Measurements from ENCODE around the gene THSD1.

DNA sequence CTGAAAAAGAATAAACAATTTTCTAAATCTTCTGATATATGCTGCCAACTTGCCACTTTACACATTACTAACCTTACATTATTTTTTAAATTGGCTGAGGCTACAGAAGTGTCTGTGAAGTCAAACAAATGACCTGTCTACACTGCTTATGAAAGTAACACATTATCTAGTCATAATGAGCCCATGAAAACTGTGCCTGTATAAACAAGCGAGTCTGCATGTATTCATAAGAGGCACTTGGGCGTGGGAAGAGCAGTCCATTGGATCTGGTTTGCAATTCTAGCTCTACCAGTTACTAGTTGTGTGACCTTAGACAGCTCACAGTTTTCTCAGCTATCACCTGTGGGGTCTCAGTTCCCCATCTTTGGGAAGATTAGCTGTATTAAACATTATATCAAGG is 41.4 kb upstream of the THSD1 start:
- TF ChIP-seq, protein P1, sequence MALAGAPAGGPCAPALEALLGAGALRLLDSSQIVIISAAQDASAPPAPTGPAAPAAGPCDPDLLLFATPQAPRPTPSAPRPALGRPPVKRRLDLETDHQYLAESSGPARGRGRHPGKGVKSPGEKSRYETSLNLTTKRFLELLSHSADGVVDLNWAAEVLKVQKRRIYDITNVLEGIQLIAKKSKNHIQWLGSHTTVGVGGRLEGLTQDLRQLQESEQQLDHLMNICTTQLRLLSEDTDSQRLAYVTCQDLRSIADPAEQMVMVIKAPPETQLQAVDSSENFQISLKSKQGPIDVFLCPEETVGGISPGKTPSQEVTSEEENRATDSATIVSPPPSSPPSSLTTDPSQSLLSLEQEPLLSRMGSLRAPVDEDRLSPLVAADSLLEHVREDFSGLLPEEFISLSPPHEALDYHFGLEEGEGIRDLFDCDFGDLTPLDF (CRISPR knock-in tag; IDR thresholded peaks at IDR 0.05) = no peak
- TF ChIP-seq, protein P2, sequence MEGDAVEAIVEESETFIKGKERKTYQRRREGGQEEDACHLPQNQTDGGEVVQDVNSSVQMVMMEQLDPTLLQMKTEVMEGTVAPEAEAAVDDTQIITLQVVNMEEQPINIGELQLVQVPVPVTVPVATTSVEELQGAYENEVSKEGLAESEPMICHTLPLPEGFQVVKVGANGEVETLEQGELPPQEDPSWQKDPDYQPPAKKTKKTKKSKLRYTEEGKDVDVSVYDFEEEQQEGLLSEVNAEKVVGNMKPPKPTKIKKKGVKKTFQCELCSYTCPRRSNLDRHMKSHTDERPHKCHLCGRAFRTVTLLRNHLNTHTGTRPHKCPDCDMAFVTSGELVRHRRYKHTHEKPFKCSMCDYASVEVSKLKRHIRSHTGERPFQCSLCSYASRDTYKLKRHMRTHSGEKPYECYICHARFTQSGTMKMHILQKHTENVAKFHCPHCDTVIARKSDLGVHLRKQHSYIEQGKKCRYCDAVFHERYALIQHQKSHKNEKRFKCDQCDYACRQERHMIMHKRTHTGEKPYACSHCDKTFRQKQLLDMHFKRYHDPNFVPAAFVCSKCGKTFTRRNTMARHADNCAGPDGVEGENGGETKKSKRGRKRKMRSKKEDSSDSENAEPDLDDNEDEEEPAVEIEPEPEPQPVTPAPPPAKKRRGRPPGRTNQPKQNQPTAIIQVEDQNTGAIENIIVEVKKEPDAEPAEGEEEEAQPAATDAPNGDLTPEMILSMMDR (IDR thresholded peaks at IDR 0.05) = no peak
- no peak for TF ChIP-seq NR3C1 (CRISPR knock-in tag; conservative IDR thresholded peaks at IDR 0.05; ENCODE audit: low read depth)
